Measurements from ENCODE around the gene HSPBAP1. TPM values are rescaled to one million over a fixed set of nuclear protein-coding genes. Genes with fewer than 3 reads are reported as not detected.

Gene HSPBAP1
- total RNA-seq, 1 donor from 2014 or later: 9.1 TPM

DNA sequence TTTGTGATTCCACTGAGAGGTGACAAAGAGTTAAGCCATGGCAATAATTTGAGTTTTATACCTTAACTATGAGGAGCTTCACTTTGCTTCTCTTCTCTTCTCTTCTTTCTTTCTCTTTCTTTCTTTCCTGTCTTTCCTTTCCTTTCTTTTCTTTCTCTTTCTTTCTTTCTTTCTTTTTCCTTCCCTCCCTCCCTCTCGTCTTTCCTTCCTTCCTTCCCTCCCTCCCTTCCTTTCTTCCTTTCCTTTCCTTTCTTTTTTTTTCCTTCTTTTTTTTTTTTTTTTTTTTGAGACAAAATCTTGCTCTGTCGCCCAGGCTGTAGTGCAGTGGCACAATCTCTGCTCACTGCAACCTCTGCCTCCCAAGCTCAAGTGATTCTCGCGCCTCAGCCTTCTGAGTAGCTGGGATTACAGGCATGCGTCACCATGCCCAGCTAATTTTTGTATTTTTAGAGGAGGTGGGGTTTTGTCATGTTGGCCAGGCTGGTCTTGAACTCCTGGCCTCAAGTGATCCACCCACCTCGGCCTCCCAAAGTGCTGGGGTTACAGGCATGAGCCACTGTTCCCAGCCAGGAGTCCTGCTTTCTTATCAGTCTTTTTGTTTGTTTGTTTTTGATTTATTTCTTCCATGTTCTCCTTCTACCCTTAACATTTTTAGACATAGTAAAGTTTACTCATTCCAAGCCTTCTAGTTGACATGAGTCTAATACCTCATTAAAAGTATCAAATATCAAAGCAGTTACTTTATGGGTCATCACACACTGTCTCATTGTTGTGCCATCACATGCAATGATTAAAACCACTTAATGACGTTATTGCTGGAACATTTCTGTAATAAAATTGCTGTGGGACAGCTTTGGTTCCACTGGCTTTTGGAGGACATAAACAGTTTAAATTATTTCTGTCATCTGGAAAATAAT lies 31.1 kb upstream of the HSPBAP1 start:
- Mint-ChIP-seq H3K4me3 (no peak overlapping the region), H3K27ac (no peak overlapping the region), H3K27me3 (no peaks in the 10 kb centered on the region), H3K36me3 (peaks cover 28% of the 10 kb centered on the region), H3K4me1 (ENCODE audit: unreplicated experiment) (peaks cover 9% of the 10 kb centered on the region), H3K9me3 (no peaks in the 10 kb centered on the region)
- TF ChIP-seq CTCF (conservative IDR thresholded peaks at IDR 0.05): no peak
- no peak for DNase-seq (ENCODE audit: extremely low spot score, unreplicated experiment)

GRCh38 chr3:122816587-122816986 lies 23.0 kb upstream of the HSPBAP1 start:
- no peak for TF ChIP-seq CTCF (conservative IDR thresholded peaks at IDR 0.05)

DNA sequence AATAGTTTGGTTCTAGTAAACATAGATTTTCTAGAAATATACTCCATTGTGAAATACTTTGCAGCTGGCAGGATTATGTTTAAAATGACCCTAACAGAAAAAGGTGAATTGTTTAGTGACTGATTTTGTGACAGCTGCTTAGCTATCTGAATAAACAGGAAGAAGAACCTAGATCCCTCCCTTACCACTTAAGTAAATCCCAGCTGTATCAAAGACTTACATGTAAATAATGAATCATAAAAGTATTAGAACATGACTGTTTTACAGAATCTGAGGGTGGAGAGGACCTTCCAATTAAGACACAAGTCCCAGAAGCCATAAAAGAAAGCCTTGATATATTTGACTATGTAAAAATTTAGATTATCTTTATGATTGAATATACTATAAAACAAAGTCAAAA lies 17.1 kb upstream of the HSPBAP1 start:
- TF ChIP-seq CTCF (conservative IDR thresholded peaks at IDR 0.05): no peak
- no peaks in the 10 kb centered on the region for H3K4me1 Mint-ChIP-seq (ENCODE audit: unreplicated experiment)
- no peak for DNase-seq (ENCODE audit: extremely low spot score, unreplicated experiment)
- no peaks in the 10 kb centered on the region for H3K27me3 Mint-ChIP-seq
- no peaks in the 10 kb centered on the region for H3K9me3 Mint-ChIP-seq
- H3K4me3 Mint-ChIP-seq: no peak overlapping the region
- H3K27ac Mint-ChIP-seq: no peak overlapping the region
- peaks cover 22% of the 10 kb centered on the region for H3K36me3 Mint-ChIP-seq

More at GRCh38 chr3:122816587-122816986, 23.0 kb upstream of the HSPBAP1 start:
- DNase-seq (ENCODE audit: extremely low spot score, unreplicated experiment): no peak
- H3K4me1 Mint-ChIP-seq (ENCODE audit: unreplicated experiment): no peaks in the 10 kb centered on the region
- no peak overlapping the region for H3K4me3 Mint-ChIP-seq
- no peak overlapping the region for H3K27ac Mint-ChIP-seq
- no peaks in the 10 kb centered on the region for H3K9me3 Mint-ChIP-seq
- no peaks in the 10 kb centered on the region for H3K27me3 Mint-ChIP-seq
- H3K36me3 Mint-ChIP-seq: peaks cover 19% of the 10 kb centered on the region

- Mint-ChIP-seq H3K4me1 (ENCODE audit: unreplicated experiment) (peaks cover 7% of the 10 kb centered on the region), H3K9me3 (no peaks in the 10 kb centered on the region), H3K36me3 (peaks cover 35% of the 10 kb centered on the region), H3K4me3 (no peak overlapping the region), H3K27ac (no peak overlapping the region), H3K27me3 (no peaks in the 10 kb centered on the region)
- no peak for DNase-seq (ENCODE audit: extremely low spot score, unreplicated experiment)
- TF ChIP-seq CTCF (conservative IDR thresholded peaks at IDR 0.05): no peak
These were observed 10.3 kb upstream of the HSPBAP1 start for GRCh38 chr3:122803977-122804376.

- DNase-seq (ENCODE audit: extremely low spot score, unreplicated experiment): no peak
- Mint-ChIP-seq H3K4me1 (ENCODE audit: unreplicated experiment) (peaks cover 11% of the 10 kb centered on the region), H3K27me3 (no peaks in the 10 kb centered on the region)
These were observed 8.7 kb upstream of the HSPBAP1 start for GRCh38 chr3:122802323-122802722.

More at GRCh38 chr3:122802323-122802722, 8.7 kb upstream of the HSPBAP1 start:
- TF ChIP-seq CTCF (conservative IDR thresholded peaks at IDR 0.05): no peak
- Mint-ChIP-seq H3K4me3 (no peak overlapping the region), H3K27ac (no peak overlapping the region), H3K36me3 (peaks cover 23% of the 10 kb centered on the region), H3K9me3 (no peaks in the 10 kb centered on the region)

Measured in type B pancreatic cell (in vitro differentiated cells).